Ectodermal cell (in vitro differentiated cells): ENCODE measurements around the gene C11orf68.
A peak's percentile ranks its signal among the peaks of the same experiment; 100 is the strongest.

ENCODE experiments used
- H3K27ac ChIP-seq: 2 replicates; pipeline ENCODE4 v1.7.0; 2013; ENCODE audit warnings: mild to moderate bottlenecking, low read depth, low read length; ENCODE audit not compliant: insufficient read depth, poor library complexity, severe bottlenecking
- H3K27me3 ChIP-seq: 2 replicates; pipeline ENCODE4 v1.7.0; 2013; ENCODE audit warnings: mild to moderate bottlenecking, low read length; ENCODE audit not compliant: insufficient read depth, control insufficient read depth, poor library complexity, severe bottlenecking
- H3K36me3 ChIP-seq: one replicate; pipeline ENCODE4 v1.7.0; 2013; ENCODE audit warnings: low read length; ENCODE audit not compliant: control insufficient read depth, insufficient read depth
- H3K4me1 ChIP-seq: one replicate; pipeline ENCODE4 v1.7.0; 2013; ENCODE audit warnings: low read length; ENCODE audit not compliant: control insufficient read depth, insufficient read depth
- H3K4me3 ChIP-seq: 2 replicates; pipeline ENCODE4 v1.7.0; 2013; ENCODE audit warnings: low read depth, low read length, control low read depth; ENCODE audit not compliant: insufficient read depth
- H3K9me3 ChIP-seq: 2 replicates; pipeline ENCODE4 v1.7.0; 2013; ENCODE audit warnings: mild to moderate bottlenecking, low read length, moderate library complexity; ENCODE audit not compliant: control insufficient read depth
- WGBS, 2 experiments: methylation state at CpG; one replicate each; pipeline ENCODE4 v1.1.7; 2013; ENCODE audit warnings: missing lambda C conversion rate in 2 of 2; 5-methylcytosine and 5-hydroxymethylcytosine counted together

The C11orf68 gene

DNA sequence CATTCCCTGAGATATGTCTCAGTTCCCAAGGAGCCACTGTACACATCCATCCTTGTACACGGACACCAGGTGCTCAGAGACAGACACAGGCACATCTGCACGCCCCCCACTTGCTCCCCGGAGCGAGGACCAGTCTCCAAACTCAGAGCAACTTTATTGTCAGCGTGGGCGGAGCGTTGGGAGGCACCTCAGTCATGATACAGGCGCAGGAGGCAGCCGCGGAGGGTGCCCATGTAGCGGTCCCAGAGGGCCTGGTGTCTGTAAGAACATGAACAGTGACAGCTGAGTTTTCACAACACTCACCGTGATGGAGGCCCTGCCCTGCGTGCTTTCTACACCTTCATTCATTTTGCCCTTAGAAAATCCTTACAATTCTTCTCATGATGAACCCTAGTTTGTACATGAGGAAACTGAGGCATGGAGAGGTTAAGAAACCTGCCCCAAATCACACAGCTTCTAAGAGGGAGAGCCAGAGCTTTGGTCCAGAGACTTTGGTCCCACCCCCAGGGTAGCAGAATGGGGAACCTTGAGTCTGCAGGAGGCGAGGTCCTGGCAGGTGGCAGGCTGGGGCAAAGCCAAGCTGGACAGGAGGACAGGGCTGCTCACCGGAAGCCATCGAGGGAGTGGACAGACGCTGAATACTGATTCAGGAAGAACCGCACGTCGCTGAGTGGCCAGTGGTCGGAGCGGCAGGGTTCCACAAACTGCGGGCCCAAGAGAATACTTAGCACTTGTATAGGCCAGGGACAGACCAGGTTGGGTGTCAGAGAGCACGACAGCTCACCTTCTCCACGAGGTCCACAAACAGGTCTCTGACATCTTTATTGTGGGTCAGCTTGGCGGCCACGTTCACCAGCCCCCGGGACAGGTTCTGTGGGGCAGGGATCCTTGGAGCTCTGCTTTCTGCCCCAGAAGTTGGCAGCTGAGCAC, 34.8 kb downstream of the C11orf68 start:
- Histone ChIP-seq H3K27me3 (peaks cover 4% of the 10 kb centered on the region), H3K4me1 (peaks cover 12% of the 10 kb centered on the region), H3K27ac (no peak overlapping the region), H3K36me3 (peaks cover 22% of the 10 kb centered on the region), H3K9me3 (no peaks in the 10 kb centered on the region), H3K4me3 (no peak overlapping the region)
- WGBS, 2 experiments: 92 to 94% methylated on average over 28 of the region's 28 CpGs

GRCh38 chr11:65883058-65883761, 35.7 kb downstream of the C11orf68 start:
- Histone ChIP-seq H3K27ac (no peak overlapping the region), H3K9me3 (no peaks in the 10 kb centered on the region), H3K36me3 (peaks cover 22% of the 10 kb centered on the region), H3K27me3 (no peaks in the 10 kb centered on the region), H3K4me3 (no peak overlapping the region), H3K4me1 (peaks cover 10% of the 10 kb centered on the region)
- WGBS, 2 experiments: 96 to 98% methylated on average over 12 to 13 of the region's 13 CpGs

- Histone ChIP-seq H3K9me3 (no peaks in the 10 kb centered on the region), H3K36me3 (peaks cover 22% of the 10 kb centered on the region), H3K27ac (no peak overlapping the region), H3K4me1 (peaks cover 6% of the 10 kb centered on the region), H3K4me3 (no peak overlapping the region), H3K27me3 (no peaks in the 10 kb centered on the region)
- 95 to 97% methylated on average over 30 of the region's 30 CpGs for WGBS, 2 experiments
Observed at GRCh38 chr11:65882120-65883057, 36.5 kb downstream of the C11orf68 start.

DNA sequence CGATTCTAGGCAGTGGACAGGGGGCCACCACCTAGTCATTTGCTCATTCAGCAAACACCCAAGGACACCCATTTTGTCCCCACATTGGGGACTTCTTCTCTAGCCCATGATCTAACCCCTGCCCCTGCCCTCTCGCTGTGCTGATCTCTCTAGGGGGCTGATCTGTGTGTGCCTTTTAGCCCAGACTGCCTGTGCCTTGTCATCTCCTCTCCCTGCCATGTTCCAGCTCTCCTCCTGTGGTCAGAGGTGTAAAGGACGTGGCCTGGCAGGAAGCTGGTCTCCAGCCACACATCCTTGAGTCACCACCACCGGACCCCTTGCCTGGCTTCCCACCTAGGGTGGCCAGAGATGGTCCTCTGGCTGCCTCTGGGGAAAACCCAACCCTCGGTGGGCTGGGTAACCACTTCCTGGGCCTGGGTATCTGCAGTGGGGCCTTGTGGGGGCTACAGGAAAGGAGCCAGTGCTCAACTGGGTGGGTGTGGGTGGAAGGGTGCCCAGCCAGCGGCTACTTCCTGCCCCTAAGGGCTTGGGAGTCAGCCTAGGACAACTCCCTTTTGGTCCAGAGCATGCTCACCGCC, 37.9 kb downstream of the C11orf68 start:
- H3K27ac ChIP-seq: no peak overlapping the region
- 92% methylated on average over 7 of the region's 7 CpGs for WGBS, 2 experiments
- no peaks in the 10 kb centered on the region for H3K27me3 ChIP-seq
- H3K4me3 ChIP-seq: no peak overlapping the region
- H3K4me1 ChIP-seq: peaks cover 3% of the 10 kb centered on the region
- H3K36me3 ChIP-seq: peaks cover 19% of the 10 kb centered on the region
- H3K9me3 ChIP-seq: no peaks in the 10 kb centered on the region

DNA sequence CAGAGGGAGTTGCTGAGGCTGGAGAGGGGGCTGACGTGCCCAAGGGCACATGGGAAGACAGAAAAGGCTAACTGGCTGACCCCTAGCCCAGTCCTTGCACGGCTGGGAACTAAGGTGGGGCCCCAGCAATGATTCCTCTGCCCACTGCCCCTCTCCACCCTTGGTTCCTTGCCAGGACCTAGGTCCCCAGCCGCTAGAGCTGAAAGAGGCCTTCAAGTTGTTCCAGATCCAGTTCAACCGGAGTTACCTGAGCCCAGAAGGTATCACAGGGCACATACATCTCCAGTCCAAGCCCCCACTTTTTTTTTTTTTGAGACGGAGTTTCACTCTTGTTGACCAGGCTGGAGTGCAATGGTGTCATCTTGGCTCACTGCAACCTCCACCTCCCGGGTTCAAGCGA, 38.8 kb downstream of the C11orf68 start:
- Histone ChIP-seq H3K4me3 (no peak overlapping the region), H3K4me1 (peaks cover 3% of the 10 kb centered on the region), H3K27me3 (no peaks in the 10 kb centered on the region), H3K9me3 (no peaks in the 10 kb centered on the region), H3K36me3 (peaks cover 19% of the 10 kb centered on the region), H3K27ac (no peak overlapping the region)
- 90 to 91% methylated on average over 7 of the region's 7 CpGs for WGBS, 2 experiments

- no peak within 1 kb of the TSS for H3K4me3 ChIP-seq
- peaks cover 19% of the 10 kb centered on the region for H3K36me3 ChIP-seq
- H3K27me3 ChIP-seq: no peaks in the 10 kb centered on the region
- H3K27ac ChIP-seq: no peak within 1 kb of the TSS
- H3K9me3 ChIP-seq: no peaks in the 10 kb centered on the region
- H3K4me1 ChIP-seq: peaks cover 3% of the 10 kb centered on the region
- WGBS, 2 experiments: 82 to 88% methylated on average over 7 of the region's 7 CpGs
Observed at GRCh38 chr11:65879617-65880016, 39.2 kb downstream of the C11orf68 start, which contains the start of gene CTSW. Gene CTSW, plus strand, starts transcription at chr11:65879837. Its CDS starts 18 bp downstream, at chr11:65879855.

DNA sequence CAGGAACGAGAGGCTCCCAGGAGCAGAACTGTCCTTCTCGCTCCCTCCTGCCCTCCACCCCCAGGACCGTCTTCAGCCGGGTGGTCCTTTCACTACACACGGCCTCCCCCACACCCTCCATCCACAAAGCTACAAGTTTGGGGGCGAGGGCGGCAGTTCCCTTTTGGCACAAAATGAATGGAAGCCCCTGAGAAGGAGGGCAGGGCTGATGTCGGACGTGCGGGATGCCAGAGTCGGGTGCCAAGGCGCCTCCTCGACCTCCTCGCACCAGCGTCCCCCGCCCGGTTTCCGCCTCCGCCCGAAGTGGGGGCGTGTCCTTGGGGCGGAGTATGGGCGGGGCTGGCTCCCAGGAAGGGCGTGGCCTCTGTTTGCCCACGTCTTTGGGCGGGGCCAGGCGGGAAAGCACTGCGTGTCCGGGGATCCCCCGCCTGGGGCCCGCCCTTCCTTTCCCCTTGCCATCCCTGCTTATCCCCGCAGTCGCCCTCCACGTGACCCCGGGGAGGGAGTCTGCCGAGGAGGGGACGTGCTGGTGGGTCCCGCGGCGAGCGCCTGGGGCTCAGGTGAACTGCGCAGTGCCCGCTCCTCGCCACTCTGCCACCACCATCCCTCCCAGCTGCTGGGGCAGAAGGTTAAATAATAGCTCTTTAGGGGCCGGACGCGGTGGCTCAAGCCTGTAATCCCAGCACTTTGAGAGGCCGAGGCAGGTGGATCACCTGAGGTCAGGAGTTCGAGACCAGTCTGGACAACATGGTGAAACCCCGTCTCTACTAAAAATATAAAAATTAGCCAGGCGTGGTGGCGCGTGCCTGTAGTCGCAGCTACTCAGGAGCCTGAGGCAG, 45.3 kb downstream of the C11orf68 start:
- H3K4me1 ChIP-seq: peaks cover 4% of the 10 kb centered on the region
- H3K27me3 ChIP-seq: peaks cover 19% of the 10 kb centered on the region
- H3K4me3 ChIP-seq: peak overlapping the region; percentile 44
- H3K36me3 ChIP-seq: no peaks in the 10 kb centered on the region
- no peaks in the 10 kb centered on the region for H3K9me3 ChIP-seq
- 11% methylated on average over 54 of the region's 54 CpGs for WGBS, 2 experiments
- no peak overlapping the region for H3K27ac ChIP-seq

GRCh38 chr11:65872586-65873317, 46.1 kb downstream of the C11orf68 start, which contains the start of gene EFEMP2:
Gene EFEMP2, minus strand, starts transcription at chr11:65872800. Its CDS starts 446 bp downstream, at chr11:65872354.
- 1% methylated on average over 69 of the region's 69 CpGs for WGBS, 2 experiments
- Histone ChIP-seq H3K4me3 (peak within 1 kb of the TSS; percentile 44), H3K4me1 (peaks cover 4% of the 10 kb centered on the region), H3K9me3 (no peaks in the 10 kb centered on the region), H3K36me3 (no peaks in the 10 kb centered on the region), H3K27me3 (peaks cover 19% of the 10 kb centered on the region), H3K27ac (no peak within 1 kb of the TSS)
